Activated naive CD4-positive, alpha-beta T cell treated with anti-CD3 and anti-CD28 coated beads, Interleukin-2, amount 50 U/mL, for 24 hours (primary cell): Measurements from ENCODE around the gene PIGT.

Source experiments
- H3K27ac Mint-ChIP-seq: one replicate; pipeline ENCODE4 v1.8.0; 2021; ENCODE audit warnings: mild to moderate bottlenecking, mixed read lengths
- H3K27me3 Mint-ChIP-seq: one replicate; pipeline ENCODE4 v1.8.0; 2021; ENCODE audit warnings: mixed read lengths
- H3K36me3 Mint-ChIP-seq: one replicate; pipeline ENCODE4 v1.8.0; 2021; ENCODE audit warnings: mixed read lengths
- H3K4me1 Mint-ChIP-seq: one replicate; pipeline ENCODE4 v1.8.0; 2021; ENCODE audit warnings: mixed read lengths
- H3K4me3 Mint-ChIP-seq: one replicate; pipeline ENCODE4 v1.8.0; 2021; ENCODE audit warnings: mild to moderate bottlenecking, mixed read lengths
- H3K9me3 Mint-ChIP-seq: one replicate; pipeline ENCODE4 v1.8.0; 2021; ENCODE audit warnings: mixed read lengths

PIGT gene

DNA sequence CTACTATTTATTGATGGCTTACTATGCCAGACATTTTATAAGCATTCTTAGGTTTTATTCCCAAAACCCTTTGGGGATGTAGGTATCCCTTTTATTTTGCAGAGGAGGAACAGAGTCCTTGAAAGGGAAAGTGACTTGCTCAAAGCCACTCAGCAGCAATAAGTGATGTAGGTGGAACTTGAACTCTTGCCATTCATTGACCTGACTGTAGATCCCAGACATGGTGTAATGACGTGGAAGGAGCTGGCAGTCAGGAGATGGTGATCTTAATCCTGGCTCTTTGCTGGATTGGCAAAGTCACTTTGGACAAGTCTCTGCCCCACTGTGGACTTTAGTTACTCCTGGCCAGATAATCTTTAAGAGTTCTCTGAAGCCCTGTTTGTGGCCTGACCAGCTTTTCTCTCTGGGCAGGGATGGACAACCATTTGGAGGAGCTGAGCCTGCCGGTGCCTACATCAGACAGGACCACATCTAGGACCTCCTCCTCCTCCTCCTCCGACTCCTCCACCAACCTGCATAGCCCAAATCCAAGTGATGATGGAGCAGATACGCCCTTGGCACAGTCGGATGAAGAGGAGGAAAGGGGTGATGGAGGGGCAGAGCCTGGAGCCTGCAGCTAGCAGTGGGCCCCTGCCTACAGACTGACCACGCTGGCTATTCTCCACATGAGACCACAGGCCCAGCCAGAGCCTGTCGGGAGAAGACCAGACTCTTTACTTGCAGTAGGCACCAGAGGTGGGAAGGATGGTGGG lies 6.2 kb upstream of the PIGT start:
- Mint-ChIP-seq H3K27me3 (no peaks in the 10 kb centered on the region), H3K9me3 (no peaks in the 10 kb centered on the region), H3K36me3 (peaks cover 7% of the 10 kb centered on the region), H3K4me3 (no peak overlapping the region), H3K27ac (no peak overlapping the region), H3K4me1 (peaks cover 35% of the 10 kb centered on the region)

DNA sequence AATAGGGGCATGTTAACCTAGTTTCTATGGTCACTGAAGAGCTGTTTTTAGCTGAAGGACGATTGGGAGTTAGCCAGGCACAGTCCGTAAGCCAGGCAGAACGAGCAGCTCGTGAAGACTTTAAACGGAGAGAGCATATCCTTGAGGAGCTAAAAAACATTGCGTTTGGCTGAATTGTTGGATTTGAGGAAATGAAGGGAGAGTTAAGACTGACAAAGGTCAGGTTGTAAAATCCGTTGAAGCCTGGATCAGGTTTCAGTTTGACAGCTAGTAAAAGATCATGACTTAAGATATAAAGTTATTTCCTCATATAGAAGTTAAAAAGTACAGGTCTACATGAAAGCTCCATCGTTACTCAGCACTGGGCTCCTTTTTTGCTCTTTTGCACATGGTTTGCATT lies 5.1 kb upstream of the PIGT start:
- Mint-ChIP-seq H3K27ac (no peak overlapping the region), H3K9me3 (no peaks in the 10 kb centered on the region), H3K27me3 (no peaks in the 10 kb centered on the region), H3K4me1 (peaks cover 39% of the 10 kb centered on the region), H3K36me3 (peaks cover 7% of the 10 kb centered on the region), H3K4me3 (no peak overlapping the region)

DNA sequence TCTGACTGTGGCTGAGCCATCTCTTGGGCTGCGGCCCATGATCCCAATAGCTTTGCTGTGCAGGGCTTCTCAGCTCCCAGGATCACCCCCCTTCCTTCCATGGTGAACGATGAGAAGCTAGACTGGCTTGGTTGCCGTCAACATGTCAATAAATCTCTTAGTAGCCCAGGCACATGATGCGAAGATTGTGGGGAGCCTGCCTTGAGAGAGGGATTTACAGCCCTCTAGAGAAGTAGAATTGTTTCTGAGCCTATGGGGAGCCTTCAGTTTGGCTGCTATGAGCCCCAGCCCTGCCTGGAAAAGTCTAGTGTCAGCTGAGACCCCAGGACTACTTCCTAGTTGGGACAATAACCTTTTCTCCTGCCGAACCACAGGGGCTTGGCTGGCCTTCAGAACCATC lies 3.3 kb upstream of the PIGT start:
- H3K4me3 Mint-ChIP-seq = no peak overlapping the region
- H3K27me3 Mint-ChIP-seq = no peaks in the 10 kb centered on the region
- no peaks in the 10 kb centered on the region for H3K9me3 Mint-ChIP-seq
- H3K36me3 Mint-ChIP-seq = peaks cover 7% of the 10 kb centered on the region
- no peak overlapping the region for H3K27ac Mint-ChIP-seq
- H3K4me1 Mint-ChIP-seq = peaks cover 44% of the 10 kb centered on the region

DNA sequence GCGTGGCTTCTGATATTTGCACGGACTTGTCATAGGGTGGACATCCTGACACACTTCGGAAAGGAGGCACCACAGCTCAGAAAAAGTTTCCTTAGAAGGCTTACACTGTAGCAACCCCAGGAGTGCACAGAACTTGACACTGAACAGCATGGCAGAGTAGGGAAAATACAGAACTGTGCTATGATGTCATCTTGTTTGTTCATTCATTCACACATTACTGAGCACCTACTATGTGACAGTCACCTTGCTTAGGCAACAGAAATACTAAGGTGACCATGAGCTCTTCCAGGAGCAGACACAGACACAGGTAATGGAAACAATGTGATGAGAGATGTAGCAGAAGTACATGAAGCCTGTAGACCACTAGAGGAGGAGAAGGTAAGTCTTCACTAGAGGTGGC lies 2.5 kb upstream of the PIGT start:
- Mint-ChIP-seq H3K4me1 (peaks cover 44% of the 10 kb centered on the region), H3K27me3 (no peaks in the 10 kb centered on the region), H3K9me3 (no peaks in the 10 kb centered on the region), H3K4me3 (no peak overlapping the region), H3K36me3 (peaks cover 11% of the 10 kb centered on the region), H3K27ac (no peak overlapping the region)

DNA sequence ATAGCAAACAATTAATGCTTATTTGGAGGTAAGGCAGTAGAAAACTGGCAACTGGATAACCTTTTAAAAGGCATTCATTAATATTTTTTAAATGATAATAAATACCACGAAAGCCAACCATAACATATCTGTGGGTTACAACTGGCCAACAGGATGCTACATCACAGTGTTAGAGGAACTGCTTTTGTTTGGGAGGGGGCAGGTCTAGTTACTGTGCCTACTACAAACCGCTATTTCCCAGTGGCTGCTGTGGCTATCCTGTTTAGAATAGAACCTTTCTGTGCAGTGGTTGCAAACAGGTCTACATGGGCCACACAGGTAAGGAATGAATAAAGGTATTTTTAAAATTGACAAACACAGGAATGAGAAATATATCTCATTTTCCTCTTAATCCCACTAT lies 976 bp downstream of the PIGT start:
- peaks cover 55% of the 10 kb centered on the region for H3K4me1 Mint-ChIP-seq
- peak overlapping the region; percentile 95 for H3K4me3 Mint-ChIP-seq
- no peaks in the 10 kb centered on the region for H3K27me3 Mint-ChIP-seq
- peaks cover 7% of the 10 kb centered on the region for H3K36me3 Mint-ChIP-seq
- no peaks in the 10 kb centered on the region for H3K9me3 Mint-ChIP-seq
- H3K27ac Mint-ChIP-seq = peak overlapping the region; percentile 30

DNA sequence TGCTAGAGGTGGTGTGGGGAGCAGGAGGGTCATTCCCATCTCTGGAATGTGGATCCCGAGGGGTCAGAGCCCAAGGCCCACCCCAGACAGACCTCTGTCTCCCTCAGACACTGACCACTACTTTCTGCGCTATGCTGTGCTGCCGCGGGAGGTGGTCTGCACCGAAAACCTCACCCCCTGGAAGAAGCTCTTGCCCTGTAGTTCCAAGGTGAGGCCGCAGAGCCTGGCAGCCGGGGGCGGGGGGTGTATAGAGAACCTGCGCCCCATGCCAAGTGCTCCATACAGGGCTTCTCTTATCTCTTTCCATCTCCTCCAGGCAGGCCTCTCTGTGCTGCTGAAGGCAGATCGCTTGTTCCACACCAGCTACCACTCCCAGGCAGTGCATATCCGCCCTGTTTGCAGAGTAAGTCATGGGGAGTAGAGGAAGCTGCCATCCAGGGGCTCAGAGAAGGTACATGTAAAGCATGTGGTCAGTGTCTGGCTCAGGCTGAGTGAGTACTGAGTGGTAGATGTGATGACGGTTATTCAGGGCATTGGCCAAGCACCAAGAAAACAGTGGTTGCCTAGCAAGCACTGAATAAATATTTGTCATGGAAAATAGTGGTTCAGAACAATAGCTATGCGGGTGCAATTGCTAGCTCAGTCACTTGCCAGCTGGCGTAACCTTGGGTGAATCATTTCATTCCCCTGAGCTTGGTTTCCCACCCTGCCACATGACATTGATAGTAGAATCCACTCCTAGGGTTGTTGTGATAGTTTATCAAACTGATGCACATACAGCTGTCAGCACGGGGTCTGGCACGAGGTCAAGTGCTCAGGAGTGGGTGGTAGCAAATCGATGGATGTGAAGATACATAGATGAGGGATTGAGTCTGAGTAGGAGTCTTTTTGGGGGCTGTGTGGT lies 3.5 kb downstream of the PIGT start:
- Mint-ChIP-seq H3K4me1 (peaks cover 50% of the 10 kb centered on the region), H3K27ac (peak overlapping the region; percentile 51), H3K9me3 (no peaks in the 10 kb centered on the region), H3K4me3 (no peak overlapping the region), H3K27me3 (no peaks in the 10 kb centered on the region), H3K36me3 (peaks cover 7% of the 10 kb centered on the region)

DNA sequence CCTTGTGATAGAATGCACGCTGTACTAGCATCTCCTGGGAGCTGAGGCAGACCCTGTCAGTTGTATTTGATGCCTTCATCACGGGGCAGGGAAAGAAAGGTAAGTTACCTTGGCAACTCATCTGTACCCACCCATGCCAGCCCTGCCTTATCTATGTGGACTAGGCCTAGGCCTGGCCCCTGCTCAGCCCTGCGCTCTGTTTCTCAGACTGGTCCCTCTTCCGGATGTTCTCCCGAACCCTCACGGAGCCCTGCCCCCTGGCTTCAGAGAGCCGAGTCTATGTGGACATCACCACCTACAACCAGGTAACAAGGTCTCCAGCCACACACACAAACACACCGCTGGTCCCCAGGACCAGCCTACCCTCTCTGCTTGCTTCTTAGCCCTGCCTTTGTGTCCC lies 4.2 kb downstream of the PIGT start:
- peaks cover 8% of the 10 kb centered on the region for H3K36me3 Mint-ChIP-seq
- H3K4me1 Mint-ChIP-seq = peaks cover 43% of the 10 kb centered on the region
- no peak overlapping the region for H3K4me3 Mint-ChIP-seq
- H3K27me3 Mint-ChIP-seq = no peaks in the 10 kb centered on the region
- no peak overlapping the region for H3K27ac Mint-ChIP-seq
- no peaks in the 10 kb centered on the region for H3K9me3 Mint-ChIP-seq

DNA sequence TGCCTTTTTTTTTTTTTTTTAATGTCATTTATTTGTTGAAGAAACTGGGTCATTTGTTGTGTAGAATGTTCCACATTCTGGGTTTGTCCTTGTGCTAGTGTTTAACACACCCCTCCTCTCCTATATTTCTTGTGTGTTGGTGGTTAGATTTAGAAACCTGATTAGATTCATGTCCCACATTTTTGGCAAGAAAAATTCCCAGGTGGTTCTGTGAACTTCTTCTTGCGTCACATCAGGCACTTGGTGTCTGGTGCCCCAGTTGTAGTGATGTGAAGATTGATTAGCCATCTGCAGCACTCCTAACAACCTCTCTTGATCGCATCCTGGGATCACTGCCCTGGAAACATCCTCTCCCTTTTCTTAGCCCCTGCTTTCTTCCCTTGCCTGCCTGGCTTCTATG lies 7.8 kb downstream of the PIGT start:
- no peak overlapping the region for H3K4me3 Mint-ChIP-seq
- H3K36me3 Mint-ChIP-seq = peaks cover 7% of the 10 kb centered on the region

DNA sequence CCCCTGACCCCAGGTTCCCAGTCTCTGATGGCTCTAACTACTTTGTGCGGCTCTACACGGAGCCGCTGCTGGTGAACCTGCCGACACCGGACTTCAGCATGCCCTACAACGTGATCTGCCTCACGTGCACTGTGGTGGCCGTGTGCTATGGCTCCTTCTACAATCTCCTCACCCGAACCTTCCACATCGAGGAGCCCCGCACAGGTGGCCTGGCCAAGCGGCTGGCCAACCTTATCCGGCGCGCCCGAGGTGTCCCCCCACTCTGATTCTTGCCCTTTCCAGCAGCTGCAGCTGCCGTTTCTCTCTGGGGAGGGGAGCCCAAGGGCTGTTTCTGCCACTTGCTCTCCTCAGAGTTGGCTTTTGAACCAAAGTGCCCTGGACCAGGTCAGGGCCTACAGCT lies 9.6 kb downstream of the PIGT start:
- Mint-ChIP-seq H3K27me3 (no peaks in the 10 kb centered on the region), H3K36me3 (peaks cover 5% of the 10 kb centered on the region), H3K4me3 (no peak overlapping the region), H3K27ac (peak overlapping the region; percentile 17), H3K9me3 (no peaks in the 10 kb centered on the region), H3K4me1 (peaks cover under 1% of the 10 kb centered on the region)

More for the DNA sequence above, 7.8 kb downstream of the PIGT start:
- no peaks in the 10 kb centered on the region for H3K27me3 Mint-ChIP-seq
- H3K9me3 Mint-ChIP-seq = no peaks in the 10 kb centered on the region
- H3K4me1 Mint-ChIP-seq = peaks cover 13% of the 10 kb centered on the region
- H3K27ac Mint-ChIP-seq = no peak overlapping the region

DNA sequence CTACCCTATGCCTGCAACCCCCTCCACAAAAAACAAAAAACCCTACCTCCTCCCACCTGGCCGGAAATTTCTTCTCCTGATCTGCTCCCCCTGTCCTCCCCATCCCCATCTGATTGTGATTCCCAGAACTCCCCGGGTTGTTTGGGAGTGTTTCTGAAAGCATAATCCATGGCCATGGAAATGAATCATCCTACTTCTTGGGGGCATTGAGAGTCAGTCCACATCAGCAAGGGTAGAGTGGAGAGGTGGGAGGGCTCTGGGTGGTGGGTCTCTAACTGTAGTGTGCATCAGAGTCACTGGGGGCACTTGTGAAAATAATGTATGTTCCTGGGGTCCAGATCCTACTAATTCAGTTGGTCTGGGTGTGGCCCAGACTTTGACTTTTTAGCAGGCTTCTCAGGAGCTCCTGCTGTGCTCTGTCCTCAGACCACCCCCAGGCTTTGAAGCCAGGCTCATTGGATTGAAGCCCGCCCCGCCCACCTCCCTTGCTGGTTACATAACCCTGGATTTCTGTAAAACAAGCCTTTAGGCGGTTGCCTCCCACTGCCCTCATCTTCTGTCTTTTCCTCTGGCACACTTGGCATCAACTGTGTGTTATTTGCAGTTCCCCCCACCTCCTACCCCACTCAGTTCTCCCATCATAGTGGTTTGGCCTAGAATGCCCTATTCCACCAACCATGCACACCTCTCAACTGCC lies 10.5 kb downstream of the PIGT start:
- no peaks in the 10 kb centered on the region for H3K9me3 Mint-ChIP-seq
- H3K4me1 Mint-ChIP-seq = no peaks in the 10 kb centered on the region
- peaks cover 5% of the 10 kb centered on the region for H3K36me3 Mint-ChIP-seq
- no peaks in the 10 kb centered on the region for H3K27me3 Mint-ChIP-seq
- no peak overlapping the region for H3K4me3 Mint-ChIP-seq
- no peak overlapping the region for H3K27ac Mint-ChIP-seq

DNA sequence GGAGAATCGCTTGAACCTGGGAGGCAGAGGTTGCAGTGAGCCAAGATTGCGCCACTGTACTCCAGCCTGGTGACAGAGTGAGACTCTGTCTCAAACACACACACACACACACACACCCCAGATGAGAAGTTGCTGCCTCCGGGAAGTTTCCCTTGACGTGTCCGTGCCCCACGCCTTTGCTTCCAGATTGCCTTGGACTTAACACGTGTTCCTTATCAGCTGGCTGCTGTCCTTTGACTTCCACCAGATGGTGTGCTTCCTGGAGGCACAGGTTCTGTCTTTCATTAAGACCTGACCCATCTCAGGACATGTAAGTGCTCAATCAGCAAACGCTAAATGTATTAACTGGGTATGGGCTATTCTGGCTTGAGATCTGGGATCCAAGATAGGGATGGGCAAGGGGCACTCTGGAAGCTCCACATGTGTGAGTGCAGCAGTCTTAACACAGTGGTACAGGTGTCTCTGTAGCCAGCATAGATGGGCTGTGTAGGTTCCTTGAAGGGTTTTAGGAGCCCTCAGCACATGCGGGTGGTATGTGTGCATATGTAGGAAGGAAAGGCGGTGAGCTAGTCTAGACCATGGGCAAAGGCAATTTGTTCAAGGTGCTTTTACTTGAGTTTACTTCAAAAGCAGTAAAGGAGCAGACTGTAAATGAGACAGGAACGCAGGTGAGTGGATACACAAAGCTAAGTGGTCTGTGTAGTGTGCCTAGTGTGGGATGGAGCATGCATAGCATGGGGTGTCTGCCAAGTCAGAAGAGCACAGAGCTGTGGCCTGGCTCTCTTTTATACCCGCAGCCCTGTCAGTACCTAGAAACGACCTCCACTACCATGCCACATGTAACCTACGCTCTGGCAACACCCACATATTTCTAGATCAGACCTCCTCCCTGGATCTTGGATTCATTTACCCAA lies 11.6 kb downstream of the PIGT start:
- no peaks in the 10 kb centered on the region for H3K27me3 Mint-ChIP-seq
- no peak overlapping the region for H3K27ac Mint-ChIP-seq
- H3K4me3 Mint-ChIP-seq = no peak overlapping the region
- H3K9me3 Mint-ChIP-seq = no peaks in the 10 kb centered on the region
- H3K4me1 Mint-ChIP-seq = peaks cover 5% of the 10 kb centered on the region
- peaks cover 5% of the 10 kb centered on the region for H3K36me3 Mint-ChIP-seq

DNA sequence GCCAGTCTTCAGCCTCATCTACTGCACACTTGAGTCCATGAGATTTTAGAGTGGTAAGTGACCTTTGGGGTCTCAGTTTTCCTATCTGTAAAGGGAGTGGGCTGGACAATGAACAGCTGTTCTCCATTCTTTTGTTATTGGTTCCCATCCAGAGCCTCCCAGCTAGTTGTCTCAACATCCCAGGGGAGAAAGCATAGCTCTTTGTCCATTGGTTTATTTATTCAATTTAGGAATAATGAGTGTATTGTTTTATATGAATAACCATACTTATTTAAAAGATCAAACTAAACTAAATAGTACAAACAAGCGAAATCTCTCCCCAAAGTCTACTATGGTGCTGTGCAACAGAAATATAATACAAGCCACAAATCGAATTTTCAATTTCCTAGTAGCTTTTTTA lies 13.7 kb downstream of the PIGT start:
- Mint-ChIP-seq H3K27ac (no peak overlapping the region), H3K27me3 (no peaks in the 10 kb centered on the region), H3K4me3 (no peak overlapping the region), H3K9me3 (no peaks in the 10 kb centered on the region), H3K4me1 (peaks cover 6% of the 10 kb centered on the region), H3K36me3 (peaks cover 5% of the 10 kb centered on the region)

DNA sequence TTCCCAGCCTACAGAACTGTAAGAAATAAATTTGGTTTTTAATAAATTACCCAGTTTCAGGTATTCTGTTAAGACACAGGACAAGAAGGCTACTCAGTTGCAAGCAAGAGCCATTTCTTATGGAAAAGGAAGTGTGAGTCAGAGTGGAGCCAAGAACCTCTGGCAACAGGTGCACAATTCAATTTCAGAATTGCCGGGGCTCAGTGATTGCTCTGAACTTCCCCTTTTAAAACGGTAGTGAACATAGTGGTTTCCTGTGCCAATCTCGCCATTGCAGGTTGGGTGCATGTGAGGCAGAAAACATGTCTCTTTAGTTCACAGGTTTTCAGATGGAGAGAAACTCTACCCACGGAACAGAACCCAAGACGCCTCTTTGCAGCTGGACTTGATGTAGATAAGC lies 16.4 kb downstream of the PIGT start:
- H3K27ac Mint-ChIP-seq = no peak overlapping the region
- H3K9me3 Mint-ChIP-seq = no peaks in the 10 kb centered on the region
- peaks cover 10% of the 10 kb centered on the region for H3K4me1 Mint-ChIP-seq
- no peak overlapping the region for H3K4me3 Mint-ChIP-seq
- no peaks in the 10 kb centered on the region for H3K27me3 Mint-ChIP-seq
- no peaks in the 10 kb centered on the region for H3K36me3 Mint-ChIP-seq

DNA sequence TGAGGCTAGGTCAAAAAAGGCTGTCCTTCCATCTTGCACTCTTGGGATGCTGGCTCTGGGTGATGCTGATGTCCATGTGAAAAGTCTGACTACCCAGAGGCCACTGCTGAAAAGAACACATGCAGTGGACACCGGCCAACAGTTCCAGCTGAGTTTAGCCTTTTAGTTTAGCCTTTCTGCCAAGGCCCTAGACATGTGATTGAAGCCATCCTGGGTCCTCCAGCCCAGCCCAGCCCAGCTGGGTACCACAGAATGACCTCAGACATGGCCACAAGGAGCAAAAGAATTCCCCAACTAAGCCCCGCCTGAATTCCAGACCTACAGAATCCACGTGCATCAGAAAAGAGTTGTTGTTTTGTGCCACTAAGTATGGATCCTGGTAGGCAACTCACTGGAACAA lies 17.4 kb downstream of the PIGT start:
- H3K4me3 Mint-ChIP-seq = no peak overlapping the region
- H3K9me3 Mint-ChIP-seq = no peaks in the 10 kb centered on the region
- H3K27ac Mint-ChIP-seq = no peak overlapping the region
- peaks cover 10% of the 10 kb centered on the region for H3K4me1 Mint-ChIP-seq
- H3K27me3 Mint-ChIP-seq = no peaks in the 10 kb centered on the region
- no peaks in the 10 kb centered on the region for H3K36me3 Mint-ChIP-seq

DNA sequence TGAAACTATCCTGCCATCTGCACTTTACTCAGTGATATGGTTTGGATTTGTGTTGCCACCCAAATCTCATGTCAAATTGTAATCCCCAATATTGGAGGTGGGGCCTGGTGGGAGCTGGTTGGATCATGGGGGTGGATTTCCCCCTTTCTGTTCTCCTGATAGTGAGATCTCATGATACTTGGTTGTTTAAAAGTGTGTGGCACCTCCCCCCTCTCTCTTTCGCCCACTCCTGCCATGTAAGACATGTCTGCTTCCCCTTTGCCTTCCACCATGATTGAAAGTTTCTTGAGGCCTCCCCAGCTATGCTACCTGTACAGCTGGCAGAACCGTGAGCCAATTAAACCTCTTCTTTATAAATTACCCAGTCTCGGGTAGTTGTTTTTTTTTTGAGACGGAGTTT lies 18.0 kb downstream of the PIGT start:
- Mint-ChIP-seq H3K9me3 (no peaks in the 10 kb centered on the region), H3K4me1 (peaks cover 10% of the 10 kb centered on the region), H3K4me3 (no peak overlapping the region), H3K36me3 (no peaks in the 10 kb centered on the region), H3K27ac (no peak overlapping the region), H3K27me3 (no peaks in the 10 kb centered on the region)
